ENCODE measurements around the gene CARD9. TPM values are rescaled to one million over a fixed set of nuclear protein-coding genes. Genes with fewer than 3 reads are reported as not detected.

CARD9 gene
- total RNA-seq, 1 donor from 2014 or later = 1.9 TPM

DNA sequence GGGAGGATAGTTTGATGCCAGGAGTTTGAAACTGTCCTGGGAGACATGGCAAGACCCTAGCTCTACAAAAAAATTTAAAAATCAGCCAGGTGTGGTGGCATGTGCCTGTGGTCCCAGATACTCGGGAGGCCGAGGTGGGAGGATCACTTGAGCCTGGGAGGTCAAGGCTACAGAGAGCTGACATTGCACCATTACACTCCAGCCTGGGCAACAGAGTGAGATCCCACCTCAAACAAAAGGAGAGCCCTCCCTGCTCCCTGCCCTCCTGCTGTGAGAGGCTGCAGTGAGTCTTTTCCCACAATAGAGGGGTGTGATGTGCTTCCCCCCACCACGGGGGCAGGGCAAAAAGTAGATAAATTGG lies 59.4 kb downstream of the CARD9 start:
- TF ChIP-seq, protein P1, sequence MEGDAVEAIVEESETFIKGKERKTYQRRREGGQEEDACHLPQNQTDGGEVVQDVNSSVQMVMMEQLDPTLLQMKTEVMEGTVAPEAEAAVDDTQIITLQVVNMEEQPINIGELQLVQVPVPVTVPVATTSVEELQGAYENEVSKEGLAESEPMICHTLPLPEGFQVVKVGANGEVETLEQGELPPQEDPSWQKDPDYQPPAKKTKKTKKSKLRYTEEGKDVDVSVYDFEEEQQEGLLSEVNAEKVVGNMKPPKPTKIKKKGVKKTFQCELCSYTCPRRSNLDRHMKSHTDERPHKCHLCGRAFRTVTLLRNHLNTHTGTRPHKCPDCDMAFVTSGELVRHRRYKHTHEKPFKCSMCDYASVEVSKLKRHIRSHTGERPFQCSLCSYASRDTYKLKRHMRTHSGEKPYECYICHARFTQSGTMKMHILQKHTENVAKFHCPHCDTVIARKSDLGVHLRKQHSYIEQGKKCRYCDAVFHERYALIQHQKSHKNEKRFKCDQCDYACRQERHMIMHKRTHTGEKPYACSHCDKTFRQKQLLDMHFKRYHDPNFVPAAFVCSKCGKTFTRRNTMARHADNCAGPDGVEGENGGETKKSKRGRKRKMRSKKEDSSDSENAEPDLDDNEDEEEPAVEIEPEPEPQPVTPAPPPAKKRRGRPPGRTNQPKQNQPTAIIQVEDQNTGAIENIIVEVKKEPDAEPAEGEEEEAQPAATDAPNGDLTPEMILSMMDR (IDR thresholded peaks at IDR 0.05; ENCODE audit: insufficient read depth, low read length, poor library complexity, severe bottlenecking) = no peak
- H3K27me3 ChIP-seq (ENCODE audit: control insufficient read depth, insufficient read depth, low read length) = peaks cover 4% of the 10 kb centered on the region
- no peaks in the 10 kb centered on the region for H3K36me3 ChIP-seq (ENCODE audit: control insufficient read depth, insufficient read depth, low read length)
- no peak overlapping the region for H3K4me3 ChIP-seq (ENCODE audit: low read depth, low read length)
- no peak for DNase-seq (ENCODE audit: low read depth)

Other genes with a start within 250 kb of the CARD9 start
- gene LHX3, start 168.5 kb downstream of the CARD9 start, total RNA-seq = not detected in 2 replicates
- gene QSOX2, start 127.9 kb downstream of the CARD9 start, total RNA-seq = 17.3 and 19.2 TPM in 2 replicates
- gene CCDC187, start 69.6 kb downstream of the CARD9 start, total RNA-seq = under 0.01 and 0.04 TPM in 2 replicates
- 31.8 and 41.3 TPM in 2 replicates for gene GPSM1, start 46.1 kb downstream of the CARD9 start, total RNA-seq
- gene DNLZ, start 9.9 kb downstream of the CARD9 start, total RNA-seq = 24.3 and 27.5 TPM in 2 replicates
- gene SNAPC4, start 26.5 kb upstream of the CARD9 start, total RNA-seq = 14.9 and 21.0 TPM in 2 replicates
- 65.7 and 71.4 TPM in 2 replicates for gene ENTR1, start 36.9 kb upstream of the CARD9 start, total RNA-seq
- 49.9 and 50.5 TPM in 2 replicates for gene PMPCA, start 37.0 kb upstream of the CARD9 start, total RNA-seq
- gene INPP5E, start 66.2 kb upstream of the CARD9 start, total RNA-seq = 14.5 and 20.6 TPM in 2 replicates
- 64.5 and 74.9 TPM in 2 replicates for gene SEC16A, start 109.4 kb upstream of the CARD9 start, total RNA-seq
- 40.9 and 52.4 TPM in 2 replicates for gene NOTCH1, start 172.4 kb upstream of the CARD9 start, total RNA-seq

All from kidney epithelial cell (primary cell).